GM04504 (cell line): ENCODE measurements around the gene TTC29.
"Not testable (repeated sequence)": the region's sequence is repeated elsewhere in the genome, so short reads cannot be mapped to it uniquely, and the experiment has no call there.

Experiments used
- DNase-seq: peaks from one replicate; pipeline ENCODE4 v3.0.0-alpha.2; 2012; ENCODE audit warnings: low read depth

The TTC29 gene

GRCh38 chr4:146699910-146700309 is 245.8 kb downstream of the TTC29 start:
- no peak for DNase-seq

- no peak for DNase-seq
Measured at GRCh38 chr4:146674829-146675570, 270.7 kb downstream of the TTC29 start.

GRCh38 chr4:146663968-146664311 is 281.7 kb downstream of the TTC29 start:
- not testable (repeated sequence) for DNase-seq

- no peak for DNase-seq
Measured at GRCh38 chr4:146661367-146661766, 284.3 kb downstream of the TTC29 start.
